Suprapubic skin (tissue), 3 donors: ENCODE data around the gene PTPRN2.

Experiments
- CTCF ChIP-seq, 2 donors: fragments of 200-600 bp in 1 of 2; fragments of 450-650 bp in 1 of 2; sonication (generic) in 1 of 2; IDR thresholded peaks; one replicate each; pipeline ENCODE4 v1.5.1; 2016 to 2019; ENCODE audit warnings: antibody characterized with exemption in 2 of 2, mild to moderate bottlenecking in 1 of 2, moderate library complexity in 1 of 2
- POLR2AphosphoS5 ChIP-seq, 3 donors: sonication (generic); formaldehyde crosslinking; IDR thresholded peaks; one replicate each; pipeline ENCODE4 v1.6.1; 2017; ENCODE audit warnings: antibody characterized with exemption in 3 of 3

GRCh38 chr7:158043551-158044481, 543.8 kb downstream of the PTPRN2 start:
- no peak for TF ChIP-seq CTCF (IDR thresholded peaks at IDR 0.05)
- no peak for TF ChIP-seq POLR2AphosphoS5 (IDR thresholded peaks at IDR 0.05)
